ENCODE measurements around the gene ROR1. TPM values are rescaled to one million over a fixed set of nuclear protein-coding genes. Genes with fewer than 3 reads are reported as not detected.

Gene ROR1
- total and polyA plus RNA-seq, 10 of the 15 experiments (the other 5 are each of a cell fraction or from before 2014, with no cell fraction given) = 0.02 to 0.08 (median 0.05) TPM; not detected in 6

GRCh38 chr1:63810936-63811469, 37.2 kb downstream of the ROR1 start:
- SMC1A ChIA-PET (ENCODE audit: uncharacterized antibody, unreplicated experiment) = interaction anchor here (0.6 to 6.5 kb wide), 6 partner anchors 9 to 104 kb away, joined by 3 to 36 read pairs (median 4); no protein-coding TSS in a partner anchor
- CTCF ChIA-PET = interaction anchor here (0.6 to 1.1 kb wide), 2 partner anchors 47 to 115 kb away, joined by 3 read pairs; no protein-coding TSS in a partner anchor
- no peak overlapping the region for H2AFZ ChIP-seq (ENCODE audit: control insufficient read depth, low read depth, low read length)

More at GRCh38 chr1:63810936-63811469, 37.2 kb downstream of the ROR1 start:
- in situ Hi-C loops (cut with MboI) (no loop called here), intact Hi-C loops (cut with micrococcal nuclease; ENCODE audit: unreplicated experiment) (no loop called here)
- DNase-seq (ENCODE audit: low read depth, low spot score) (no peak), ATAC-seq (no peak), FAIRE-seq (no peak)
- no peaks in the 10 kb centered on the region for H4K20me1 ChIP-seq (ENCODE audit: control insufficient read depth, insufficient read depth)
- H3K79me2 ChIP-seq (ENCODE audit: control insufficient read depth, insufficient read depth, low read length) = no peaks in the 10 kb centered on the region
- H3K9ac ChIP-seq (ENCODE audit: control insufficient read depth, insufficient read depth, low read length) = no peak overlapping the region
- TF ChIP-seq MLLT1 (IDR thresholded peaks at IDR 0.05) = no peak
- no peak for TF ChIP-seq IKZF1 (conservative IDR thresholded peaks at IDR 0.05)
- no peak for TF ChIP-seq RELB (IDR thresholded peaks at IDR 0.05; ENCODE audit: low read depth)
- TF ChIP-seq NR2C1 (IDR thresholded peaks at IDR 0.05) = no peak
- no peak for TF ChIP-seq ZSCAN29 (IDR thresholded peaks at IDR 0.05)
- no peak for TF ChIP-seq GATAD2B (conservative IDR thresholded peaks at IDR 0.05; ENCODE audit: low read depth)
- TF ChIP-seq ZBED1 (IDR thresholded peaks at IDR 0.05; ENCODE audit: borderline replicate concordance) = no peak
- no peak for TF ChIP-seq CHD4 (IDR thresholded peaks at IDR 0.05)
- no peak for TF ChIP-seq CTCF (IDR thresholded peaks at IDR 0.05 in 2 of 3, conservative IDR thresholded peaks at IDR 0.05 in 1 of 3; ENCODE audit: control insufficient read depth in 2 of 3, extremely low read depth in 1 of 3, insufficient read depth in 1 of 3, low read depth in 3 of 3, low read length in 3 of 3)
- TF ChIP-seq FOXM1 (IDR thresholded peaks at IDR 0.05; ENCODE audit: low read depth, low read length) = no peak
- H3K9me3 ChIP-seq (replicated peaks; ENCODE audit: control insufficient read depth, insufficient read depth, low read length) = no peaks in the 10 kb centered on the region
- H3K36me3 ChIP-seq (ENCODE audit: control insufficient read depth in 2 of 2, insufficient read depth in 2 of 2, low read length in 1 of 2) = no peaks in the 10 kb centered on the region
- RAD21 ChIA-PET (ENCODE audit: unreplicated experiment) = interaction anchor here (0.9 to 3.2 kb wide), 4 partner anchors 11 to 118 kb away, joined by 3 to 11 read pairs (median 4); no protein-coding TSS in a partner anchor
- H3K27me3 ChIP-seq (replicated peaks in 1 of 2; ENCODE audit: control insufficient read depth in 2 of 2, insufficient read depth in 2 of 2, low read length in 1 of 2) = no peaks in the 10 kb centered on the region
- no peak overlapping the region for H3K4me3 ChIP-seq
- BruUV-seq (replicated peaks) = no TSS peak
- no peak overlapping the region for H3K27ac ChIP-seq (ENCODE audit: control insufficient read depth, insufficient read depth)
- no peaks in the 10 kb centered on the region for H3K4me1 ChIP-seq (ENCODE audit: control insufficient read depth, insufficient read depth, low read length)
- no peak overlapping the region for H3K4me2 ChIP-seq (ENCODE audit: control insufficient read depth, insufficient read depth)
- 29% methylated on average over 3 of the region's 3 CpGs for WGBS (ENCODE audit: insufficient coverage, insufficient replicate concordance, low lambda C conversion rate, missing lambda C conversion rate)
- POLR2A ChIA-PET = interaction anchor here (1.6 kb wide), 1 partner anchor 27 kb away, joined by 3 read pairs; no protein-coding TSS in a partner anchor
